ENCODE results near the gene SULT1B1.

SULT1B1 gene

DNA sequence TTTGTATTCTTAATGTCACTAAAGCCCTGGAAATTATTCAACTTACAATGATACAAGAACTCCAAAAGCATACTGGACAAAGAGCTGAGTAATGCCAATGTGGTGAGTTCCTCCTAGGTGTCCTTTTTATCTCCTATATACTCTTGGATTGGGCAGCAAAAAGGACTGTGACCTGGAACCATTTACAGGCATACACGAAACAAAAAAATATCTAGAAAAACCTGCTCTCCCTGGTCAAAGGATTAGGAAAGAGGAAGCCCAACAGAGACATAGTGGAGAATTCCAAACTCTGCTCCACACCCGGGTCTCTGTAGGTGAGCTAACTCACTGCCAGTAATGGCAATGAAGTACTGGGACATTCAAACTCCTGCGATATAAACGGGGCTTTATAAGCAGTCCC lies 25.3 kb downstream of the SULT1B1 start:
- H3K4me3 ChIP-seq (ENCODE audit: low read depth, low read length), result no peak overlapping the region
- TF ChIP-seq, protein P1, sequence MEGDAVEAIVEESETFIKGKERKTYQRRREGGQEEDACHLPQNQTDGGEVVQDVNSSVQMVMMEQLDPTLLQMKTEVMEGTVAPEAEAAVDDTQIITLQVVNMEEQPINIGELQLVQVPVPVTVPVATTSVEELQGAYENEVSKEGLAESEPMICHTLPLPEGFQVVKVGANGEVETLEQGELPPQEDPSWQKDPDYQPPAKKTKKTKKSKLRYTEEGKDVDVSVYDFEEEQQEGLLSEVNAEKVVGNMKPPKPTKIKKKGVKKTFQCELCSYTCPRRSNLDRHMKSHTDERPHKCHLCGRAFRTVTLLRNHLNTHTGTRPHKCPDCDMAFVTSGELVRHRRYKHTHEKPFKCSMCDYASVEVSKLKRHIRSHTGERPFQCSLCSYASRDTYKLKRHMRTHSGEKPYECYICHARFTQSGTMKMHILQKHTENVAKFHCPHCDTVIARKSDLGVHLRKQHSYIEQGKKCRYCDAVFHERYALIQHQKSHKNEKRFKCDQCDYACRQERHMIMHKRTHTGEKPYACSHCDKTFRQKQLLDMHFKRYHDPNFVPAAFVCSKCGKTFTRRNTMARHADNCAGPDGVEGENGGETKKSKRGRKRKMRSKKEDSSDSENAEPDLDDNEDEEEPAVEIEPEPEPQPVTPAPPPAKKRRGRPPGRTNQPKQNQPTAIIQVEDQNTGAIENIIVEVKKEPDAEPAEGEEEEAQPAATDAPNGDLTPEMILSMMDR (IDR thresholded peaks at IDR 0.05; ENCODE audit: low read depth, low read length), result no peak
- no peak for TF ChIP-seq MYC (IDR thresholded peaks at IDR 0.05; ENCODE audit: low read depth, low read length)
- TF ChIP-seq, protein P2, sequence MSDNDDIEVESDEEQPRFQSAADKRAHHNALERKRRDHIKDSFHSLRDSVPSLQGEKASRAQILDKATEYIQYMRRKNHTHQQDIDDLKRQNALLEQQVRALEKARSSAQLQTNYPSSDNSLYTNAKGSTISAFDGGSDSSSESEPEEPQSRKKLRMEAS (IDR thresholded peaks at IDR 0.05; ENCODE audit: low read depth, low read length), result no peak
- TF ChIP-seq POLR2A (IDR thresholded peaks at IDR 0.05; ENCODE audit: extremely low read depth, insufficient read length), result no peak
- DNase-seq (ENCODE audit: low read depth), result no peak

DNA sequence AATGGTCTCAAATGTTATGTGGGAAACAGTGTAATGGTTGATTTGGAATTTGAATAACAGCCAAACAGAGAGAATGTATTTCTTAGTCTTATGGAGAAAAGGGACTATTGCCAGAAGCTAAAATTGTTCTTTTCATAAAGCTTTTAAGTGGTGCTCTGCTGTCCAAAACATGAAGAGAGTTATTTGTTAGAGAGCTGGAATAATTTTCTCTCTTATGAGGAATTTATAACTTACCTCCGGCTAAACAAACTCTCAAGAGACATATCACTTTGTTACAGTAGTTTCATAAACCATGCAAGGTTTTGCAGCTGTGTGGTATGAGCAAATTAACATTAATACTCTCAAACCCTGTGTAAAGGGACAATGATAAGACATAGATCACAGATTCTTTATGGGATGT lies 28.6 kb downstream of the SULT1B1 start:
- H3K4me3 ChIP-seq (ENCODE audit: low read depth, low read length), result no peak overlapping the region
- DNase-seq (ENCODE audit: low read depth), result no peak
- TF ChIP-seq POLR2A (IDR thresholded peaks at IDR 0.05; ENCODE audit: extremely low read depth, insufficient read length) (no peak), MYC (IDR thresholded peaks at IDR 0.05; ENCODE audit: low read depth, low read length) (no peak)
- TF ChIP-seq, protein P1 (IDR thresholded peaks at IDR 0.05; ENCODE audit: low read depth, low read length), result no peak
- TF ChIP-seq, protein P2 (IDR thresholded peaks at IDR 0.05; ENCODE audit: low read depth, low read length), result no peak

DNA sequence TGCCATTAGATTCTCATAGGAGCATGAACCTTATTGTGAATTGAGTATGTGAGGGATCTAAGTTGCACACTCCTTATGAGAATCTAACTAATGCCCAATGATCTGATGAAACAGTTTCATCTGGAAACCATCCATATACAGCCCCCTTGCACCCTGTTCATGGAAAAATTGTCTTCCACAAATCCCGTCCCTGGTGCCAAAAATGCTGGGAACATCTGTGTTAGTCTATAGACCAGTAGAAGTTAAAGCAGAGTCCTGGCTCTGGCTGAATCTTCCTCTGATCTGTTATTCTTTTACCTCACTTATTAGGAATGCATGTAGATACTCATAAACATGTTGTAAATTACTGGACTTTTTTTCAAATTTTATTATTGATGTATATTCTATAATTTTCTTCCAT lies 29.2 kb downstream of the SULT1B1 start:
- TF ChIP-seq, protein P2 (IDR thresholded peaks at IDR 0.05; ENCODE audit: low read depth, low read length), result no peak
- no peak for DNase-seq (ENCODE audit: low read depth)
- no peak overlapping the region for H3K4me3 ChIP-seq (ENCODE audit: low read depth, low read length)

DNA sequence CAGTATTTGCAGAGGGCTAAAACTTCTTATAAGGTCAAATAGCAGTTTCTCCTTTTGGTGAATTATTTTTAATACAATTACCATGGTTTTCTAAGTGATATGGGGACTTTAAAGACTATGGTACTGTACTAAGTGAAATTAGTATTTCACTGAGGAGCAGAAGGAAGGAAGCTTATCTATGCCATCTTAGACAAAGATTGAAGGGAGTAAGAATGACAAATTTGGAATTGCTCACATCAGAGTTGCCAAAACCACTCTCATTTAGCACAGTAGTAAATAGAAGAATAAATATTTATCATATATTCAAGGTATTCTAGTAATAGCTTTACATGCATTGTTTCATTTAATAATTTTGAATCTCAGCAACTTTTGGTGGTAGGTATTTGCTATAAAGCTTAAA lies 30.4 kb downstream of the SULT1B1 start:
- DNase-seq (ENCODE audit: low read depth), result no peak
- H3K4me3 ChIP-seq (ENCODE audit: low read depth, low read length), result no peak overlapping the region
- TF ChIP-seq, protein P2 (IDR thresholded peaks at IDR 0.05; ENCODE audit: low read depth, low read length), result no peak
- TF ChIP-seq MYC (IDR thresholded peaks at IDR 0.05; ENCODE audit: low read depth, low read length), result no peak

DNA sequence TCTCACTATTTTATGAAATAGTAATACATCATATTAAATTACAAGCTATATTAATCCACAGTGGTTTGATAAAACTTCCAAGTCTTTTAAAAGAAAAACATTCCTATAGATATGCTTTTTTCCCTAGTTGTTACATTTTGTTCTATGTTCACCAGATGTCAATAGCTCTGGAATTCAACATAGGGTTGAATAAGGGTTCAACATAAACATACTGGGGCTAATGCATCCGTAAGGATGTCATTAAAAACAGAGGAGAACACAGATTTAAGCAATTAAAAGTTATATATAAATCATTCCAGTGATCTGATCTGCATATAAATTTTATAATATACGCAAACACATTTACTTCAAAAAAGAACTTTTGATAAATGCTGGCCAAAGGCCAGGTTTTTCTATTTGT lies 32.5 kb downstream of the SULT1B1 start:
- no peak for DNase-seq (ENCODE audit: low read depth)
- no peak for TF ChIP-seq MYC (IDR thresholded peaks at IDR 0.05; ENCODE audit: low read depth, low read length)
- TF ChIP-seq, protein P1 (IDR thresholded peaks at IDR 0.05; ENCODE audit: low read depth, low read length), result no peak
- TF ChIP-seq, protein P2 (IDR thresholded peaks at IDR 0.05; ENCODE audit: low read depth, low read length), result no peak
- no peak for TF ChIP-seq POLR2A (IDR thresholded peaks at IDR 0.05; ENCODE audit: extremely low read depth, insufficient read length)

DNA sequence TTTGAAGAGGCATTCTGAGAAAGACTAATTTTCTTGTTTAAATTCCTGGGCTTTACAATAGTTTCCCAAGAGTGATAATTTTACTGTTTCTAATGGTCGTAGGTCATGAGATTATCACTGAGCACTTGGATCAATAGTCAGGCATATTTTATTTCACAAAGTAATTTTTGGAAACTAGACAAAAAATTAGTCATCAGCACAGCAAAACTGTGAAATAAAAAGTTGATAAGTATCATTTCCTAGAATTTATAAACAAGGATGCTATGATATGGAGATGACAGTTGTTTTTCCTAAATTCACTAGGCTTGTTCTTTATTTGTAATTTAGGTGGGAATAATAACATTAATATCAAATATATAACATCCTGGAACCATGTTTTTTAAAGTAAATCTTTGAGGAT lies 33.0 kb downstream of the SULT1B1 start:
- DNase-seq (ENCODE audit: low read depth), result no peak
- TF ChIP-seq MYC (IDR thresholded peaks at IDR 0.05; ENCODE audit: low read depth, low read length) (no peak), POLR2A (IDR thresholded peaks at IDR 0.05; ENCODE audit: extremely low read depth, insufficient read length) (no peak)
- TF ChIP-seq, protein P1 (IDR thresholded peaks at IDR 0.05; ENCODE audit: low read depth, low read length), result no peak
- TF ChIP-seq, protein P2 (IDR thresholded peaks at IDR 0.05; ENCODE audit: low read depth, low read length), result no peak
- H3K4me3 ChIP-seq (ENCODE audit: low read depth, low read length), result no peak overlapping the region

More for the DNA sequence above, 32.5 kb downstream of the SULT1B1 start:
- H3K4me3 ChIP-seq (ENCODE audit: low read depth, low read length), result no peak overlapping the region

DNA sequence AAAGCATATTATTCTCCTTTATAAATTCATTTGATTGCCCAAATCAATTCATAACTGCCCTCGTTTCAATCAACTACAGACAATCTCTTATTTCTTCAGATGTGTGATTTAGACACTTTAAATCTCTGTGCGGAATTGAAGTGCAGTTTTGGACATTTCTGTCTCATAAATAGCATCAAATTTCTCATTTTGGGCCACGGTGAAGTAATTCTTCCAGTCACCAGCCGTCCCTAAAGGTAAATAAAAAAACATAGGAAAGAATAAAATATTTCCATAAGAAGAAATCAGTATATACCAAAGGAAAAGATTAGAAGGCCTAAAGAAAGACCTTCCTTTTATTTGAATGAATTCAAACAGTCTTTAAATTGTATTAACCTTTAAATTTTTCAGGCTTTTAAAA lies 33.4 kb downstream of the SULT1B1 start:
- TF ChIP-seq, protein P2 (IDR thresholded peaks at IDR 0.05; ENCODE audit: low read depth, low read length), result no peak
- no peak for TF ChIP-seq POLR2A (IDR thresholded peaks at IDR 0.05; ENCODE audit: extremely low read depth, insufficient read length)
- TF ChIP-seq, protein P1 (IDR thresholded peaks at IDR 0.05; ENCODE audit: low read depth, low read length), result no peak
- no peak for TF ChIP-seq MYC (IDR thresholded peaks at IDR 0.05; ENCODE audit: low read depth, low read length)
- DNase-seq (ENCODE audit: low read depth), result no peak
- no peak overlapping the region for H3K4me3 ChIP-seq (ENCODE audit: low read depth, low read length)

Data from NB4 (cell line).